H1 (cell line): Measurements from ENCODE around the gene WWC2. TPM values are rescaled to one million over a fixed set of nuclear protein-coding genes. Genes with fewer than 3 reads are reported as not detected.

ENCODE experiments used
- CTCF ChIA-PET: fragments of 300-600 bp; sonication (Branson Sonifier 250); formaldehyde crosslinking; loops from one replicate; lab custom pipeline; 2021; ENCODE audit not compliant: partially characterized antibody; lab: Charles Lee
- POLR2A ChIA-PET: fragments of 300-600 bp; sonication (Branson Sonifier 250); formaldehyde crosslinking; loops from one replicate; lab custom pipeline; 2021; ENCODE audit warnings: inconsistent platforms; ENCODE audit not compliant: partially characterized antibody; lab: Charles Lee
- DNase-seq, 2 experiments: peaks; one replicate each; pipeline versions ENCODE4 v3.0.0 to v3.0.0-alpha.2; 2010 to 2022; ENCODE audit warnings: low spot score in 2 of 2, low read depth in 1 of 2, mixed read lengths in 1 of 2
- FAIRE-seq: peaks from 2 replicates; lab custom pipeline; 2011; peaks lifted over from hg19 to GRCh38; lab: Jason Lieb, UNC
- H2AFZ ChIP-seq: 2 replicates; pipeline ENCODE4 v1.8.1; 2012; ENCODE audit warnings: low read length, inconsistent platforms
- H2AK5ac ChIP-seq: 2 replicates; pipeline ENCODE4 v1.6.1; 2013; ENCODE audit warnings: low read depth, low read length
- H2BK120ac ChIP-seq: replicated peaks from 2 replicates; pipeline ENCODE3; 2013; ENCODE audit warnings: low read depth, low read length, inconsistent platforms
- H2BK12ac ChIP-seq: 2 replicates; pipeline ENCODE4 v1.6.1; 2013; ENCODE audit warnings: low read depth, low read length
- H2BK15ac ChIP-seq: 2 replicates; pipeline ENCODE4 v1.6.1; 2013; ENCODE audit warnings: low read length
- H2BK20ac ChIP-seq: 2 replicates; pipeline ENCODE4 v1.6.1; 2013; ENCODE audit warnings: low read length
- H2BK5ac ChIP-seq: 2 replicates; pipeline ENCODE4 v1.6.1; 2013; ENCODE audit warnings: low read depth, low read length
- H3K14ac ChIP-seq: 2 replicates; pipeline ENCODE4 v1.6.1; 2013; ENCODE audit warnings: inconsistent platforms; ENCODE audit not compliant: insufficient read length
- H3K18ac ChIP-seq: 2 replicates; pipeline ENCODE4 v1.6.1; 2013; ENCODE audit warnings: low read length; ENCODE audit errors: extremely low read depth
- H3K23ac ChIP-seq: 2 replicates; pipeline ENCODE4 v1.6.1; 2013; ENCODE audit warnings: inconsistent platforms; ENCODE audit not compliant: insufficient read length
- H3K23me2 ChIP-seq: 2 replicates; pipeline ENCODE4 v1.6.1; 2013; ENCODE audit warnings: low read depth, low read length
- H3K27ac ChIP-seq: 2 replicates; pipeline ENCODE4 v1.6.1; 2011; ENCODE audit warnings: low read depth, low read length, inconsistent platforms
- H3K27me3 ChIP-seq, 4 experiments: replicated peaks in 1 of 4; 1 replicate in 1 of 4; 2 replicates in 3 of 4; pipeline versions ENCODE4 v1.6.1 to v1.8.1; 2011 to 2013; ENCODE audit warnings: low read length in 3 of 4, mild to moderate bottlenecking in 3 of 4, inconsistent platforms in 2 of 4, mixed read lengths in 2 of 4, moderate library complexity in 1 of 4; ENCODE audit not compliant: control insufficient read depth in 3 of 4, insufficient read depth in 3 of 4; ENCODE audit errors: extremely low read depth in 1 of 4
- H3K36me3 ChIP-seq, 4 experiments: 2 replicates each; pipeline versions ENCODE4 v1.6.1 to v1.8.1; 2011 to 2013; ENCODE audit warnings: mild to moderate bottlenecking in 4 of 4, low read length in 3 of 4, moderate library complexity in 2 of 4, control low read depth in 1 of 4, inconsistent platforms in 1 of 4; ENCODE audit not compliant: insufficient read depth in 4 of 4, control insufficient read depth in 2 of 4
- H3K4ac ChIP-seq: replicated peaks from 2 replicates; pipeline ENCODE3; 2013; ENCODE audit warnings: low read length, low read depth, mixed read lengths, inconsistent platforms; ENCODE audit not compliant: insufficient read length
- H3K4me1 ChIP-seq, 4 experiments: replicated peaks in 1 of 4; 1 replicate in 1 of 4; 2 replicates in 3 of 4; pipeline versions ENCODE4 v1.6.1 to v1.8.1; 2011 to 2013; ENCODE audit warnings: low read length in 3 of 4, inconsistent platforms in 2 of 4, mixed read lengths in 1 of 4; ENCODE audit not compliant: insufficient read depth in 4 of 4, control insufficient read depth in 3 of 4
- H3K4me2 ChIP-seq, 2 experiments: 2 replicates each; pipeline versions ENCODE4 v1.6.1 to v1.8.1; 2011 to 2013; ENCODE audit warnings: low read depth in 2 of 2, low read length in 2 of 2, control low read depth in 1 of 2, inconsistent platforms in 1 of 2, mild to moderate bottlenecking in 1 of 2; ENCODE audit not compliant: insufficient read depth in 1 of 2
- H3K4me3 ChIP-seq, 4 experiments: fragments of 200-600, 300-600 bp in 1 of 4; sonication (generic), shearing (Covaris generic), sonication (Bioruptor Twin) in 1 of 4; 2 replicates each; pipeline versions ENCODE4 v1.5.1 to v1.8.1; 2011 to 2016; ENCODE audit warnings: low read length in 4 of 4, low read depth in 3 of 4, control low read depth in 2 of 4, inconsistent platforms in 2 of 4, mild to moderate bottlenecking in 2 of 4, mixed read lengths in 1 of 4, moderate library complexity in 1 of 4; ENCODE audit not compliant: insufficient read depth in 2 of 4; ENCODE audit errors: extremely low read depth in 1 of 4
- H3K56ac ChIP-seq: replicated peaks from 2 replicates; pipeline ENCODE3; 2013; ENCODE audit warnings: low read depth, mild to moderate bottlenecking, mixed read lengths, low read length, inconsistent platforms; ENCODE audit not compliant: insufficient read length
- H3K79me1 ChIP-seq: 2 replicates; pipeline ENCODE4 v1.6.1; 2013; ENCODE audit warnings: low read depth, low read length, control low read depth
- H3K79me2 ChIP-seq, 2 experiments: 2 replicates each; pipeline versions ENCODE4 v1.6.1 to v1.8.1; 2012 to 2013; ENCODE audit warnings: low read length in 2 of 2, mild to moderate bottlenecking in 2 of 2, inconsistent platforms in 1 of 2; ENCODE audit not compliant: insufficient read depth in 2 of 2, control insufficient read depth in 1 of 2
- H3K9ac ChIP-seq, 4 experiments: replicated peaks in 1 of 4; 1 replicate in 1 of 4; 2 replicates in 3 of 4; pipeline versions ENCODE4 v1.6.1 to v1.8.1; 2011 to 2013; ENCODE audit warnings: low read depth in 3 of 4, low read length in 3 of 4, control low read depth in 2 of 4, mild to moderate bottlenecking in 2 of 4, moderate library complexity in 2 of 4, inconsistent platforms in 1 of 4; ENCODE audit errors: extremely low read depth in 1 of 4
- H3K9me3 ChIP-seq, 2 experiments: 2 replicates each; pipeline versions ENCODE4 v1.6.1 to v1.8.1; 2012 to 2013; ENCODE audit warnings: mild to moderate bottlenecking in 2 of 2, moderate library complexity in 2 of 2, control low read depth in 1 of 2, inconsistent platforms in 1 of 2, low read depth in 1 of 2, low read length in 1 of 2, mixed read lengths in 1 of 2; ENCODE audit not compliant: insufficient read depth in 2 of 2
- H4K20me1 ChIP-seq, 2 experiments: replicated peaks in 1 of 2; 2 replicates each; pipeline versions ENCODE3 to v1.8.1; 2011 to 2013; ENCODE audit warnings: inconsistent platforms in 2 of 2, low read length in 2 of 2, mild to moderate bottlenecking in 1 of 2; ENCODE audit not compliant: insufficient read depth in 2 of 2, control insufficient read depth in 1 of 2
- H4K5ac ChIP-seq: 2 replicates; pipeline ENCODE4 v1.6.1; 2013; ENCODE audit warnings: low read length, low read depth, mixed read lengths, inconsistent platforms; ENCODE audit not compliant: insufficient read length
- H4K8ac ChIP-seq: 2 replicates; pipeline ENCODE4 v1.8.0; 2013; ENCODE audit warnings: mild to moderate bottlenecking, moderate library complexity, low read length, inconsistent platforms; ENCODE audit not compliant: insufficient read depth; ENCODE audit errors: extremely low read depth
- H4K91ac ChIP-seq: replicated peaks from 2 replicates; pipeline ENCODE3; 2013; ENCODE audit warnings: low read length, mixed read lengths, inconsistent platforms; ENCODE audit not compliant: insufficient read length
- CEBPB ChIP-seq: IDR thresholded peaks from 2 replicates; pipeline ENCODE4 v1.6.1; 2012; ENCODE audit warnings: low read depth, low read length
- SP1 ChIP-seq: IDR thresholded peaks from 2 replicates; pipeline ENCODE4 v1.6.1; 2011; ENCODE audit warnings: low read depth, low read length
- WGBS, 2 experiments: shearing (Covaris generic) in 1 of 2; methylation state at CpG; one replicate each; pipeline versions ENCODE4 v1.1.6 to v1.1.7; 2013 to 2015; ENCODE audit warnings: low lambda C conversion rate in 2 of 2, mixed read lengths in 2 of 2, inconsistent platforms in 1 of 2, low coverage in 1 of 2, missing lambda C conversion rate in 1 of 2; ENCODE audit not compliant: insufficient replicate concordance in 2 of 2, insufficient coverage in 1 of 2, insufficient read length in 1 of 2; ENCODE audit errors: extremely low coverage in 1 of 2, missing lambda C conversion rate in 1 of 2; 5-methylcytosine and 5-hydroxymethylcytosine counted together
- polyA plus RNA-seq, 7 experiments: library from polyadenylated mRNA; depleted of rRNA in 3 of 7; stranded (reverse) in 5 of 7; unstranded in 2 of 7; fragments of >200 nt in 5 of 7; fragments of 200-250 nt in 2 of 7; gene quantifications; 1 replicate in 5 of 7; 2 replicates in 1 of 7; 4 replicates in 1 of 7; pipeline versions ENCODE4 v1.2.1 to v1.2.3, GENCODE V29; 2011 to 2013; ENCODE audit warnings: missing spikeins in 2 of 7, mixed read lengths in 2 of 7
- total RNA-seq: library from RNA; stranded (reverse); fragmentation: NEBNext Ultra II Directional; extraction: Animal tissue kit (Norgen Biotek cat#: 25700); gene quantifications from 2 replicates; pipeline ENCODE4 v1.2.1, GENCODE V29; 2021

Gene WWC2
- total and polyA plus RNA-seq, 2 of the 8 experiments (the other 6 are each of a cell fraction or from before 2014, with no cell fraction given) = 17.6 to 135 TPM

DNA sequence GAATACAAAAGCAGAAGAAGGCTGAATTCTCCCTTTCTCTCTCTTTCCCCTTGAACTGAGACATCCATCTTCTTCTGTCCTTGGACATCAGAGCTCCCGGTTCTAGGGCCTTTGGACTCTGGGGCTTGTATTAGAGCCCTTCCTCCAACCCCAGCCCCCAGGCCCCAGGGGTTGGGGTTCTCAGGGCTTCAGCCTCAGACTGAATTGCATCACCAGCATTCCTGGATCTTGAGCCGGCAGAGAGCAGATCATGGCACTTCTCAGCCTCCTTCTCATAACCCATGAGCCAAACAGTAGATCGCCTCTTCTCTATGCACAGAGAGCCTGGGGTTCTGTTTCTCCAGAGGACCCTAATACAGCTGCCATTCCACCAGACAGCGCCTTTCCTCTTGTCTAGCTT lies 248.5 kb downstream of the WWC2 start:
- Histone ChIP-seq H3K9ac (no peak overlapping the region), H3K56ac (no peak overlapping the region), H2BK5ac (no peak overlapping the region), H3K14ac (no peak overlapping the region), H3K79me2 (no peaks in the 10 kb centered on the region), H2BK120ac (no peak overlapping the region), H3K23ac (no peak overlapping the region), H3K9me3 (no peaks in the 10 kb centered on the region), H3K79me1 (no peaks in the 10 kb centered on the region), H4K20me1 (no peaks in the 10 kb centered on the region), H3K23me2 (no peaks in the 10 kb centered on the region), H2BK15ac (no peak overlapping the region), H2AFZ (no peak overlapping the region), H3K27me3 (no peaks in the 10 kb centered on the region), H3K36me3 (no peaks in the 10 kb centered on the region), H4K91ac (no peak overlapping the region), H3K4me2 (no peak overlapping the region), H3K4me1 (no peaks in the 10 kb centered on the region), H3K27ac (no peak overlapping the region), H4K8ac (no peak overlapping the region), H3K18ac (no peak overlapping the region), H2BK12ac (no peak overlapping the region), H3K4me3 (no peak overlapping the region), H3K4ac (no peak overlapping the region), H4K5ac (no peak overlapping the region), H2BK20ac (no peak overlapping the region), H2AK5ac (no peak overlapping the region)
- DNase-seq (no peak), FAIRE-seq (no peak)
- ChIA-PET POLR2A (no interaction called here), CTCF (interaction anchor here (0.8 kb wide), 1 partner anchor 22 kb away, joined by 3 read pairs; no protein-coding TSS in a partner anchor)
- TF ChIP-seq SP1 (no peak), CEBPB (0 out of 2 replicates have a peak, but pooled peaks have one; percentile 44)
- 93% methylated on average over 4 of the region's 4 CpGs; no CpG with 5 or more reads in 1 of the 2 experiments for WGBS, 2 experiments
